Neuronal stem cell (in vitro differentiated cells): ENCODE measurements around the gene SH2D6.

Source experiments
- DNase-seq: peaks from one replicate; pipeline ENCODE4 v3.0.0-alpha.2; 2013; ENCODE audit warnings: low spot score
- H2AFZ ChIP-seq: one replicate; pipeline ENCODE4 v1.6.1; 2013; ENCODE audit warnings: mild to moderate bottlenecking, low read length, inconsistent platforms
- H2AK5ac ChIP-seq: 2 replicates; pipeline ENCODE4 v1.6.1; 2013; ENCODE audit warnings: low read depth, mild to moderate bottlenecking, inconsistent platforms, low read length, moderate library complexity, mixed read lengths
- H2BK120ac ChIP-seq: 2 replicates; pipeline ENCODE4 v1.6.1; 2013; ENCODE audit warnings: low read depth, mild to moderate bottlenecking, inconsistent platforms, low read length, moderate library complexity, mixed read lengths
- H2BK12ac ChIP-seq: one replicate; pipeline ENCODE4 v1.6.1; 2013; ENCODE audit warnings: low read length, inconsistent platforms
- H2BK15ac ChIP-seq: 2 replicates; pipeline ENCODE4 v1.6.1; 2013; ENCODE audit warnings: mild to moderate bottlenecking, low read length, inconsistent platforms, mixed read lengths
- H2BK5ac ChIP-seq: one replicate; pipeline ENCODE4 v1.6.1; 2013; ENCODE audit warnings: inconsistent platforms, mild to moderate bottlenecking, low read length, moderate library complexity
- H3K14ac ChIP-seq: one replicate; pipeline ENCODE4 v1.6.1; 2013; ENCODE audit warnings: low read length, inconsistent platforms
- H3K18ac ChIP-seq: 2 replicates; pipeline ENCODE4 v1.6.1; 2013; ENCODE audit warnings: low read length, inconsistent platforms
- H3K23ac ChIP-seq: 2 replicates; pipeline ENCODE4 v1.6.1; 2013; ENCODE audit warnings: low read depth, mild to moderate bottlenecking, mixed read lengths, low read length, inconsistent platforms; ENCODE audit not compliant: poor library complexity
- H3K27ac ChIP-seq: replicated peaks from 3 replicates; pipeline ENCODE4 v1.5.1; 2013; ENCODE audit warnings: low read length, inconsistent platforms
- H3K27me3 ChIP-seq, 3 experiments: 2 replicates each; pipeline ENCODE4 v1.6.1; 2013; ENCODE audit warnings: low read length in 3 of 3, mild to moderate bottlenecking in 2 of 3, inconsistent platforms in 1 of 3, low read depth in 1 of 3, mixed read lengths in 1 of 3, moderate library complexity in 1 of 3; ENCODE audit not compliant: control insufficient read depth in 3 of 3, insufficient read depth in 3 of 3
- H3K36me3 ChIP-seq, 2 donors: replicated peaks in 1 of 2; 2 replicates each; pipeline ENCODE4 v1.6.1; 2013; ENCODE audit warnings: low read length in 2 of 2; ENCODE audit not compliant: control insufficient read depth in 2 of 2, insufficient read depth in 2 of 2
- H3K4ac ChIP-seq: 2 replicates; pipeline ENCODE4 v1.6.1; 2013; ENCODE audit warnings: inconsistent platforms, mild to moderate bottlenecking, low read length, moderate library complexity
- H3K4me1 ChIP-seq, 2 donors: 1 replicate in 1 of 2; 2 replicates in 1 of 2; pipeline ENCODE4 v1.6.1; 2013; ENCODE audit warnings: low read length in 2 of 2, low read depth in 1 of 2; ENCODE audit not compliant: control insufficient read depth in 2 of 2, insufficient read depth in 1 of 2
- H3K4me2 ChIP-seq: one replicate; pipeline ENCODE4 v1.6.1; 2013; ENCODE audit warnings: mild to moderate bottlenecking, low read length, inconsistent platforms; ENCODE audit not compliant: insufficient read depth, poor library complexity, severe bottlenecking
- H3K4me3 ChIP-seq, 2 donors: 2 replicates each; pipeline ENCODE4 v1.5.1; 2013; ENCODE audit warnings: low read length in 2 of 2, mild to moderate bottlenecking in 2 of 2, inconsistent platforms in 1 of 2, moderate library complexity in 1 of 2
- H3K79me1 ChIP-seq: one replicate; pipeline ENCODE4 v1.6.1; 2013; ENCODE audit warnings: low read depth, mild to moderate bottlenecking, inconsistent platforms, low read length, moderate library complexity
- H3K9ac ChIP-seq: one replicate; pipeline ENCODE4 v1.6.1; 2013; ENCODE audit warnings: mild to moderate bottlenecking, low read depth, low read length, inconsistent platforms; ENCODE audit not compliant: poor library complexity
- H3K9me3 ChIP-seq, 2 donors: replicated peaks in 1 of 2; 2 replicates each; pipeline versions ENCODE3 to v1.6.1; 2013; ENCODE audit warnings: low read length in 2 of 2, mild to moderate bottlenecking in 2 of 2, inconsistent platforms in 1 of 2, low read depth in 1 of 2, mixed read lengths in 1 of 2, moderate library complexity in 1 of 2; ENCODE audit not compliant: control insufficient read depth in 2 of 2, insufficient read depth in 1 of 2
- H4K8ac ChIP-seq: one replicate; pipeline ENCODE4 v1.6.1; 2013; ENCODE audit warnings: low read depth, mild to moderate bottlenecking, inconsistent platforms, low read length, moderate library complexity
- H4K91ac ChIP-seq: one replicate; pipeline ENCODE4 v1.6.1; 2013; ENCODE audit warnings: low read length, low read depth, mild to moderate bottlenecking, inconsistent platforms; ENCODE audit not compliant: poor library complexity
- WGBS, 2 donors: extraction: QIAGEN DNeasy Blood & Tissue Kit; methylation state at CpG; one replicate each; pipeline ENCODE4 v1.1.7; 2013; ENCODE audit warnings: missing lambda C conversion rate in 2 of 2, mixed read lengths in 1 of 2; ENCODE audit not compliant: insufficient read length in 2 of 2, insufficient replicate concordance in 1 of 2; ENCODE audit errors: extremely low coverage in 2 of 2; 5-methylcytosine and 5-hydroxymethylcytosine counted together

The SH2D6 gene

GRCh38 chr2:85475799-85476490 is 57.4 kb downstream of the SH2D6 start:
- no peak overlapping the region for H3K9ac ChIP-seq
- no peak overlapping the region for H3K27ac ChIP-seq
- H3K4me3 ChIP-seq, result no peak overlapping the region
- no peak overlapping the region for H3K18ac ChIP-seq
- H2BK5ac ChIP-seq, result no peak overlapping the region
- WGBS, 2 donors, result no CpG with 5 or more reads among the region's 3 CpGs
- H3K23ac ChIP-seq, result no peak overlapping the region
- H2BK120ac ChIP-seq, result no peak overlapping the region
- peaks cover 0 to 1% of the 10 kb centered on the region in 2 donors for H3K36me3 ChIP-seq
- no peak overlapping the region for H2BK15ac ChIP-seq
- no peaks in the 10 kb centered on the region for H3K79me1 ChIP-seq
- H4K91ac ChIP-seq, result no peak overlapping the region
- H2AK5ac ChIP-seq, result no peak overlapping the region
- no peaks in the 10 kb centered on the region for H3K9me3 ChIP-seq
- no peak overlapping the region for H2BK12ac ChIP-seq
- H3K4ac ChIP-seq, result no peak overlapping the region
- H3K4me1 ChIP-seq, result peaks cover 5 to 12% of the 10 kb centered on the region in 2 donors
- peak overlapping the region; percentile 75 for H2AFZ ChIP-seq
- H4K8ac ChIP-seq, result no peak overlapping the region
- peaks cover 0 to 8% (median 0%) of the 10 kb centered on the region in 3 experiments for H3K27me3 ChIP-seq
- H3K4me2 ChIP-seq, result no peak overlapping the region
- no peak overlapping the region for H3K14ac ChIP-seq
- no peak for DNase-seq

DNA sequence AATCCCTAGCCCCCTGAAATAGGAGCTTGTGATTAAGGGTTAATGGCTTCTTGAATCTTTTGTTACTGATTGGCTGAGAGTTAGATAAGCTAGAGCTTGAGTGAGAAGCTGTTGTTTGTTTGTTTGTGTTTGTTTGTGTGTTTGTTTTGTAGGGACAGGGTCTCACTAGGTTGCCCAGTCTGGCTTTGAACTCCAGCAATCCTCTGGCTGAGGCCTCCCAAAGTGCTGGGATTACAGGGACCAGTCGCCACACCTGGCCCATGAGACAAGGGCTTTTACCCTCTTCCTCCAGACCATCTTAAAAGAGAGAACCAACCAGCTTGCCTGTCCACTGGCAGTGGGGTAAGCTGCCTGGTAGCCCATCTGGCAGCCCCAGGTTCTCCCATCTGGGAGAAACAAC is 58.1 kb downstream of the SH2D6 start:
- peaks cover 5 to 12% of the 10 kb centered on the region in 2 donors for H3K4me1 ChIP-seq
- no peak overlapping the region for H3K27ac ChIP-seq

DNA sequence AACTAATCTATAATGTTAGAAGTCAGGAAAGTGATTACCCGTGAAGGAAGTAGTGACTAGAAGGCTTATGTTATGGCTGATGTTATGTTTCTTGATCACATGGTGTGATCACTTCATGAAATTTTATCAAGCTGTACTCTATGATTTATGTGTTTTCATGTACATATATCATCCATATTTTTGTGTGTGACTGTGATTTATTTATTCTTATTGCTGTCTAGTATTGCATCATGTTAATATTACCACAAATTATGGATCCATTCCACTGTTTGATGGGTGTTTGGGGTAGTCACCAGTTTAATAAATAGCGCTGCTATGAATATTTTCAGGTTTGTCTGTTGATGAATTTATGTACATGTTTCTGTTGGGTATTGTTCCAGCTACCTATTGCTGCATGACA is 59.4 kb downstream of the SH2D6 start:
- Histone ChIP-seq H2BK5ac (no peak overlapping the region), H4K8ac (no peak overlapping the region), H2BK15ac (no peak overlapping the region), H3K23ac (no peak overlapping the region), H2AFZ (no peak overlapping the region), H3K9ac (no peak overlapping the region), H3K14ac (no peak overlapping the region), H2BK120ac (no peak overlapping the region), H3K4ac (no peak overlapping the region), H3K18ac (no peak overlapping the region), H3K9me3 (peaks cover 0 to 2% of the 10 kb centered on the region in 2 donors), H2AK5ac (no peak overlapping the region), H3K27me3 (peaks cover 0 to 4% (median 0%) of the 10 kb centered on the region in 3 experiments), H4K91ac (no peak overlapping the region), H3K36me3 (peaks cover 0 to 1% of the 10 kb centered on the region in 2 donors), H3K4me1 (peaks cover 5 to 12% of the 10 kb centered on the region in 2 donors), H2BK12ac (no peak overlapping the region), H3K79me1 (no peaks in the 10 kb centered on the region), H3K4me2 (no peak overlapping the region), H3K4me3 (no peak overlapping the region), H3K27ac (no peak overlapping the region)
- DNase-seq, result no peak
- no CpG with 5 or more reads among the region's 2 CpGs for WGBS, 2 donors

More for the DNA sequence above, 58.1 kb downstream of the SH2D6 start:
- peak overlapping the region; percentile 75 for H2AFZ ChIP-seq
- no peak for DNase-seq
- no peak overlapping the region for H3K4ac ChIP-seq
- no peak overlapping the region for H2BK15ac ChIP-seq
- no peak overlapping the region for H4K91ac ChIP-seq
- H3K9me3 ChIP-seq, result peaks cover 0 to 2% of the 10 kb centered on the region in 2 donors
- peak overlapping the region; percentile 14 for H3K23ac ChIP-seq
- no peak overlapping the region for H4K8ac ChIP-seq
- WGBS, 2 donors, result no CpG with 5 or more reads among the region's 1 CpG
- H3K4me3 ChIP-seq, result peak overlapping the region in 1 of 2 donors; percentile 58
- H3K9ac ChIP-seq, result no peak overlapping the region
- peaks cover 0 to 8% (median 0%) of the 10 kb centered on the region in 3 experiments for H3K27me3 ChIP-seq
- no peak overlapping the region for H3K14ac ChIP-seq
- H3K18ac ChIP-seq, result peak overlapping the region; percentile 78
- H3K36me3 ChIP-seq, result peaks cover 0 to 1% of the 10 kb centered on the region in 2 donors
- no peak overlapping the region for H2BK120ac ChIP-seq
- H2BK12ac ChIP-seq, result no peak overlapping the region
- no peak overlapping the region for H3K4me2 ChIP-seq
- no peaks in the 10 kb centered on the region for H3K79me1 ChIP-seq
- no peak overlapping the region for H2BK5ac ChIP-seq
- H2AK5ac ChIP-seq, result peak overlapping the region; percentile 44

DNA sequence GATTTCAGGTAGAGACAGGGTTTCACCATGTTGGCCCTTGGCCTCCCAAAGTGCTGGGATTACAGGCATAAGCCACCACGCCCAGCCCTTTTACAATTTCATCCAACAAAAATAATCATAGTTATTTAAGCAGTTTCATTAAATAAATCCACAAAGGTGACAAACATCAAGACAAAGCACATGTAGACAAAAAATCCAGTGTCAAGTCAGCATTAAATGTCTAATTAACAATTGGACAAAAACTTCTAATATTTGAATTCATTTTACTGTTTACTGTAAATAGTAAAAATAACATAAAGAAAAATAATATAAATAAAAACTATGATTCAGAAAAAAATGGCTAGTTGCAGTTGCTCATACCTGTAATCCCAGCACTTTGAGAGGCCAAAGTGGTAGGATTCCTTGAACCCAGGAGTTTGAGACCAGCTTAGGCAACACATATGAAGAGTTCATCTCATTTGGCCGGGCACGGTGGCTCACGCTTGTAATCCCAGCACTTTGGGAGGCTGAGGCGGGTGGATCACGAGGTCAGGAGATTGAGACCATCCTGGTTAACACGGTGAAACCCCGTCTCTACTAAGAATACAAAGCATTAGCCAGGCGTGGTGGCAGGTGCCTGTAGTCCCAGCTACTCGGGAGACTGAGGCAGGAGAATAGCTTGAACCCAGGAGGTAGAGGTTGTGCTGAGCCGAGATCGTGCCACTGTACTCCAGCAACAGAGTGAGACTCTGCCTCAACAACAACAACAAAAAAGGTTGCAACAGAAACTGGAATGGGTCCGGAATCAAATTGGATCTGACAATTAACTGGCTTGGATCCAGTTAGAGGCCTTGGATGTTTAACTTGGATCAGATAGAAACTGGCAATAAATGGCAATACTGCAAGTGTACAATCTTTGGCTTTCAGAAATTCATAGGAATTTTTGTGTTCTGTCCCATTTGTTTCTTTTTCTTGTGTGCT is 63.6 kb downstream of the SH2D6 start:
- H2BK15ac ChIP-seq, result no peak overlapping the region
- H2AFZ ChIP-seq, result no peak overlapping the region
- H2BK120ac ChIP-seq, result no peak overlapping the region
- no peak overlapping the region for H4K8ac ChIP-seq
- no peak overlapping the region for H2BK12ac ChIP-seq
- no peak overlapping the region for H3K4ac ChIP-seq
- H3K4me3 ChIP-seq, result no peak overlapping the region
- H3K4me1 ChIP-seq, result no peaks in the 10 kb centered on the region
- H2BK5ac ChIP-seq, result no peak overlapping the region
- no peak overlapping the region for H3K9ac ChIP-seq
- no CpG with 5 or more reads among the region's 13 CpGs for WGBS, 2 donors
- no peak overlapping the region for H3K27ac ChIP-seq
- H3K9me3 ChIP-seq, result peaks cover 2 to 4% of the 10 kb centered on the region in 2 donors
- no peaks in the 10 kb centered on the region for H3K36me3 ChIP-seq
- no peak for DNase-seq
- H3K27me3 ChIP-seq, result no peaks in the 10 kb centered on the region
- H3K18ac ChIP-seq, result no peak overlapping the region
- no peaks in the 10 kb centered on the region for H3K79me1 ChIP-seq
- no peak overlapping the region for H2AK5ac ChIP-seq
- no peak overlapping the region for H3K23ac ChIP-seq
- H4K91ac ChIP-seq, result no peak overlapping the region
- no peak overlapping the region for H3K4me2 ChIP-seq
- no peak overlapping the region for H3K14ac ChIP-seq
